ENCODE results near the gene PRCC. TPM values are rescaled to one million over a fixed set of nuclear protein-coding genes. Genes with fewer than 3 reads are reported as not detected.

The PRCC gene
- total and polyA plus RNA-seq, 9 donors = 24.7 to 72.5 (median 50.9) TPM

GRCh38 chr1:156772222-156772621 is 4.9 kb downstream of the PRCC start:
- H3K4me1 ChIP-seq (ENCODE audit: insufficient read depth) = peaks cover 8% of the 10 kb centered on the region
- TF ChIP-seq EP300 (IDR thresholded peaks at IDR 0.05) = no peak
- no peak for TF ChIP-seq POLR2A (IDR thresholded peaks at IDR 0.05)
- no peak for TF ChIP-seq CTCF (IDR thresholded peaks at IDR 0.05)
- no peak for DNase-seq
- WGBS, 3 donors = 73 to 83% (median 73%) methylated on average over 3 of the region's 3 CpGs
- no peaks in the 10 kb centered on the region for H3K9me3 ChIP-seq
- no peaks in the 10 kb centered on the region for H3K27me3 ChIP-seq
- H3K4me3 ChIP-seq = no peak overlapping the region
- no peaks in the 10 kb centered on the region for H3K36me3 ChIP-seq
- no peak overlapping the region for H3K27ac ChIP-seq
- intact Hi-C loops (cut with DNase I) = loop anchor here in 1 of 4 donors (10.0 kb wide), 1 partner anchor 113 kb away; no protein-coding TSS in a partner anchor

- Histone ChIP-seq H3K36me3 (no peaks in the 10 kb centered on the region), H3K4me1 (ENCODE audit: insufficient read depth) (peaks cover 10% of the 10 kb centered on the region), H3K27ac (no peak overlapping the region), H3K9me3 (no peaks in the 10 kb centered on the region), H3K27me3 (no peaks in the 10 kb centered on the region), H3K4me3 (no peak overlapping the region)
- WGBS, 3 donors = 22 to 25% (median 25%) methylated on average over 9 of the region's 9 CpGs
- no peak for TF ChIP-seq EP300 (IDR thresholded peaks at IDR 0.05)
- no peak for TF ChIP-seq POLR2A (IDR thresholded peaks at IDR 0.05)
- TF ChIP-seq CTCF (IDR thresholded peaks at IDR 0.05) = no peak
- DNase-seq = no peak
- intact Hi-C loops (cut with DNase I) = loop anchor here in 1 of 4 donors (10.0 kb wide), 1 partner anchor 112 kb away; no protein-coding TSS in a partner anchor
These were observed 5.6 kb downstream of the PRCC start for GRCh38 chr1:156772728-156773497.

DNA sequence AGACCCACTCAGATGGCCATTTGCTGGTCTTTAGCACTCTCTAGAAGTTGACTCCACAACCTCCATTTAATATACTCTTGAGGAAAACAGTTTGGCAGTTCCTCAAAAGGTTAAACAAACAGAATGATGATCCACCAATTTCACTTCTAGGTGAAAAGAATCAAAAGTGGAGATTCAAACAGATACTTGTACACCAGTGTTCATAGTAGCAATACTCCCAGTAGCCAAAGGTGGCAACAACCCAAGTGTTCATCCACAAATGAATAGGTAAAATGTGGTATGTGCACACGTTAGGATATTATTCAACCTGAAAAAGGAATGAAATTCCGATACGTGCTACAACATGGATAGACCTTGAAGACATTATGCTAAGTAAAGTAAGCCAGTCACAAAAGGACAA is 6.3 kb downstream of the PRCC start:
- Histone ChIP-seq H3K36me3 (no peaks in the 10 kb centered on the region), H3K9me3 (no peaks in the 10 kb centered on the region), H3K27ac (no peak overlapping the region), H3K4me1 (ENCODE audit: insufficient read depth) (peaks cover 10% of the 10 kb centered on the region), H3K27me3 (no peaks in the 10 kb centered on the region), H3K4me3 (no peak overlapping the region)
- DNase-seq = no peak
- intact Hi-C loops (cut with DNase I) = loop anchor here in 1 of 4 donors (10.0 kb wide), 1 partner anchor 111 kb away; no protein-coding TSS in a partner anchor
- no peak for TF ChIP-seq EP300 (IDR thresholded peaks at IDR 0.05)
- no peak for TF ChIP-seq CTCF (IDR thresholded peaks at IDR 0.05)
- no peak for TF ChIP-seq POLR2A (IDR thresholded peaks at IDR 0.05)
- 92 to 94% (median 93%) methylated on average over 3 of the region's 3 CpGs for WGBS, 3 donors

- Histone ChIP-seq H3K27me3 (no peaks in the 10 kb centered on the region), H3K9me3 (no peaks in the 10 kb centered on the region), H3K36me3 (no peaks in the 10 kb centered on the region), H3K4me3 (no peak overlapping the region), H3K4me1 (ENCODE audit: insufficient read depth) (peaks cover 10% of the 10 kb centered on the region), H3K27ac (no peak overlapping the region)
- TF ChIP-seq EP300 (IDR thresholded peaks at IDR 0.05) (no peak), CTCF (IDR thresholded peaks at IDR 0.05) (no peak), POLR2A (IDR thresholded peaks at IDR 0.05) (no peak)
- intact Hi-C loops (cut with DNase I) = loop anchor here in 2 of 4 donors (5.0 to 10.0 kb wide), 2 partner anchors 109 to 372 kb away; no protein-coding TSS in a partner anchor
- WGBS, 3 donors = 80 to 86% (median 81%) methylated on average over 5 of the region's 5 CpGs
- no peak for DNase-seq
These were observed 8.5 kb downstream of the PRCC start for GRCh38 chr1:156775799-156776198.
